Uterus (tissue), 2 donors: ENCODE measurements around the gene TAF10.

Experiments
- CTCF ChIP-seq, 4 experiments: fragments of 200-600 bp in 2 of 4; fragments of 450-650 bp in 2 of 4; sonication (generic) in 2 of 4; IDR thresholded peaks; one replicate each; pipeline ENCODE4 v1.5.1; 2016 to 2019; ENCODE audit warnings: antibody characterized with exemption in 4 of 4, mild to moderate bottlenecking in 2 of 4, moderate library complexity in 1 of 4
- POLR2A ChIP-seq, 2 donors: fragments of 450-650 bp; IDR thresholded peaks; one replicate each; pipeline ENCODE4 v1.6.1; 2016; ENCODE audit warnings: antibody characterized with exemption in 2 of 2, mild to moderate bottlenecking in 1 of 2, moderate library complexity in 1 of 2

- TF ChIP-seq CTCF (IDR thresholded peaks at IDR 0.05) (no peak), POLR2A (IDR thresholded peaks at IDR 0.05) (peak in 1 of 2 donors; percentile 6)
Measured at GRCh38 chr11:6608726-6609501, 3.1 kb downstream of the TAF10 start.
